LNCAP (cell line): ENCODE results near the gene FAM174C.

Source experiments
- CTCF ChIP-seq: fragments of 450-650 bp; IDR thresholded peaks from 2 replicates; pipeline ENCODE4 v1.5.1; 2017; ENCODE audit warnings: mild to moderate bottlenecking

The FAM174C gene

GRCh38 chr19:1264801-1265614 lies 10.3 kb upstream of the FAM174C start:
- TF ChIP-seq CTCF, result no peak

- TF ChIP-seq CTCF, result no peak
These were observed 9.7 kb upstream of the FAM174C start for GRCh38 chr19:1265615-1266128.

- TF ChIP-seq CTCF, result no peak
These were observed 9.0 kb upstream of the FAM174C start for GRCh38 chr19:1266129-1266915.

- TF ChIP-seq CTCF, result peak; percentile 98
These were observed 8.3 kb upstream of the FAM174C start for GRCh38 chr19:1266916-1267476.

- TF ChIP-seq CTCF, result no peak
These were observed 7.7 kb upstream of the FAM174C start for GRCh38 chr19:1267477-1268225.

GRCh38 chr19:1268226-1269064 lies 6.9 kb upstream of the FAM174C start:
- no peak for TF ChIP-seq CTCF
